ENCODE results near the gene FNTB. TPM values are rescaled to one million over a fixed set of nuclear protein-coding genes. Genes with fewer than 3 reads are reported as not detected.

The FNTB gene
- total and polyA plus RNA-seq, 2 of the 8 experiments (the other 6 are each of a cell fraction or from before 2014, with no cell fraction given), result 16.0 to 20.7 TPM

GRCh38 chr14:64951291-64951690 is 35.4 kb upstream of the FNTB start (continued):
- TF ChIP-seq CHD7 (IDR thresholded peaks at IDR 0.05; ENCODE audit: insufficient replicate concordance, low read length), result no peak
- no peak for TF ChIP-seq POU5F1 (IDR thresholded peaks at IDR 0.05; ENCODE audit: low read depth, low read length)
- TF ChIP-seq SP1 (IDR thresholded peaks at IDR 0.05; ENCODE audit: low read depth, low read length), result no peak
- no peak for TF ChIP-seq BACH1 (IDR thresholded peaks at IDR 0.05; ENCODE audit: low read length)
- TF ChIP-seq JUN (IDR thresholded peaks at IDR 0.05; ENCODE audit: low read depth, low read length), result no peak
- TF ChIP-seq CEBPB (IDR thresholded peaks at IDR 0.05; ENCODE audit: low read depth, low read length), result no peak
